GM23338 (cell line): Measurements from ENCODE around the gene CCDC102A. TPM values are rescaled to one million over a fixed set of nuclear protein-coding genes. Genes with fewer than 3 reads are reported as not detected.

Experiments
- CREB1 ChIP-seq: fragments of 250-450 bp; sonication (Bioruptor Pico); IDR thresholded peaks from 2 replicates; pipeline ENCODE4 v1.5.0; 2020; ENCODE audit warnings: low read depth, mild to moderate bottlenecking, moderate library complexity
- CTCF ChIP-seq, 2 experiments: fragments of 200-600 bp in 1 of 2; sonication (generic) in 1 of 2; conservative IDR thresholded peaks; 2 replicates each; pipeline versions ENCODE4 v1.5.1 to v1.6.1; 2016 to 2017; ENCODE audit warnings: antibody characterized with exemption in 2 of 2, low read depth in 2 of 2, mild to moderate bottlenecking in 2 of 2, moderate library complexity in 1 of 2
- ETS1 ChIP-seq: IDR thresholded peaks from 2 replicates; pipeline ENCODE4 v1.6.1; 2016; ENCODE audit warnings: antibody characterized with exemption
- REST ChIP-seq: IDR thresholded peaks from one replicate; pipeline ENCODE4 v1.6.1; 2018; ENCODE audit warnings: antibody characterized with exemption; ENCODE audit not compliant: unreplicated experiment
- STAT1 ChIP-seq: IDR thresholded peaks from one replicate; pipeline ENCODE4 v1.6.1; 2016; ENCODE audit warnings: antibody characterized with exemption; ENCODE audit not compliant: unreplicated experiment
- ZNF462 ChIP-seq: fragments of 250-450 bp; sonication (Bioruptor Pico); IDR thresholded peaks from 2 replicates; pipeline ENCODE4 v1.5.0; 2020; ENCODE audit warnings: mild to moderate bottlenecking, moderate library complexity
- polyA plus RNA-seq: library from polyadenylated mRNA; unstranded; fragments of >200 nt; fragmentation: Nextera tagmentation; extraction: Ambion mirVana; gene quantifications from 2 replicates; pipeline ENCODE4 v1.2.1, GENCODE V29; 2016
- total RNA-seq: library from RNA; depleted of rRNA; stranded (reverse); fragments of >200 nt; shearing (Covaris generic); gene quantifications from 2 replicates; pipeline ENCODE4 v1.2.3, GENCODE V29; 2014

Gene CCDC102A
- total and polyA plus RNA-seq, 2 experiments from 2014 or later = 2.0 to 5.2 TPM

GRCh38 chr16:57469917-57470470 is 66.4 kb downstream of the CCDC102A start (continued):
- TF ChIP-seq ZNF462 (CRISPR knock-in tag) (no peak), STAT1 (no peak), ETS1 (no peak), CTCF (conservative IDR thresholded peaks at IDR 0.05; ENCODE audit: low read depth in 2 of 2) (no peak), REST (no peak), CREB1 (CRISPR knock-in tag) (no peak)
